Umbilical cord (tissue), 2 donors: ENCODE data around the gene RNF141. TPM values are rescaled to one million over a fixed set of nuclear protein-coding genes. Genes with fewer than 3 reads are reported as not detected.
A peak's percentile ranks its signal among the peaks of the same experiment; 100 is the strongest.

Experiments
- DNase-seq: peaks from one replicate; pipeline ENCODE4 v3.0.0-alpha.2; 2015; ENCODE audit warnings: low spot score
- total RNA-seq: library from RNA; depleted of rRNA; stranded (reverse); fragments of >200 nt; gene quantifications from one replicate; pipeline ENCODE4 v1.2.3, GENCODE V29; 2014; ENCODE audit warnings: low replicate concordance; ENCODE audit not compliant: insufficient read depth

The RNF141 gene
- total RNA-seq, 1 donor from 2014 or later = 32.0 TPM

DNA sequence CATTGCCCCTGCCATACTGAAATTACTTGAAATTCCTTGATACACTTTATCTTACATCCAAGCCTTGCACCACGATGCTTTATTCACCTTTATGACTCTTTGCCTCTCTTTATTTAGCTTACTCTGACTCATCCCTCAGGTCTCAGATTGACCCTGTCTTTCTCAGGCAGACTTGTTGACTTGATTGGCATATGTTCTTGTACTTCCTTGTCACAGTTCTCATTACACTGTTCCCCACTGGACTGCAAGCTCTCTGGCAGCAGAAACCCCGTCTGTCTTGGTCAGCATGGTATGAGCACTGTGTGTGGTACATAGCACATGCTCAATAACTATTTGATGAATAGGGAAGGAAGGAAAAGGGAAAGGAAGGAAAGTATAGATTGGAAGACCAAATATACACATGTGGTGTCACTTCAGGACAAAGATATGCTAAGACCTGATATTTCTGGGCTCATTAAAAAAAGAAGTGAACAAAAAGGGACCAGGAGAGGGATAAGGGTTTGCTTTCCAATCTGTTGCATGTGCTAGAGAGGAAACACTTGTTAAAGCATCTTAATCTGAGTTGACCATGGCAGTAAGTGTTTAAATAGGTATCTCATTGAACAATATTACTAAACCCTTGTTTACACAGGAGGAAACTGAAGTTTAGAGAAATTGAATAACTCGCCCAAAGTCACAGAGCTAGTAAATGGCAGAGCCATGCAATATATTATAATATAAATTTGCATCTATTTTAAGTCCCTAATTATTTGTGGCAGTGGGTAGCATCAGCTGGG, 20.2 kb upstream of the RNF141 start:
- no peak for DNase-seq

DNA sequence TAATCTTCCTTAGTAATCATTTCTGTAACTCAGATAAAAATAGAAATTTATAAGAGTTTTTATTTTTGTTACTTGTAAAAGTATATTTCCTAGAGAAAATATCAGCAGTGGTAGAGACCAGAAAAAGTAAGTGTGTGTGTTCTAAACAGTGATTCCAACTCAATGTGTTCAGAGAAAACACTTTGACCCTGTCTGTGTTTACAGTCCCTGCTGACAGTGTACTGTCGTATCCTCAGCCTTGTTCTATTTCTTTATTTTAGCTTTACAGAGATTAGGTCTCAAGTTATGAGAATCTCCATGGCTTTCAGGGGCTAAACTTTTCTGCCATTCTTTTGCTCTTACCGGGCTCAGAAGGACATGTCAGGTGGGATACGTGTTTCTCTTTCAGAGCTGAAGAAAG, 17.3 kb upstream of the RNF141 start:
- DNase-seq = no peak

DNA sequence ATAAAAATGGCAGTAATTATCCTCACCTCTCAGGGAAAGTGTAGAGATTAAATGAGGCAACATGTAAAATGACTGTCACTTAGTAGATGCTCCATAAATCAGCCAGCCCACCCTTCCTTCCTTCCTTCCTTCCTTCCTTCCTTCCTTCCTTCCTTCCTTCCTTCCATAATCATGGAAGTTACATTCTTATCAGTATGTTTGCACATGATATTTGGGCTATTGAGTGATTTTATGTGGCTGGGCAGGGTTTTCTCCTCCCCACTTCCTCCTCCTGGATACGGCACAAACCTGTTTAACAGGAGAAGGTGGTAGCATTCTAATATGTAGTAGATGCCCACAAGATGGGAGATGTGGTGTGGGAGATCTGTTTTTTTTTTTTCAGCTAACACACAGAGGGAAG, 15.6 kb upstream of the RNF141 start:
- DNase-seq = no peak

DNA sequence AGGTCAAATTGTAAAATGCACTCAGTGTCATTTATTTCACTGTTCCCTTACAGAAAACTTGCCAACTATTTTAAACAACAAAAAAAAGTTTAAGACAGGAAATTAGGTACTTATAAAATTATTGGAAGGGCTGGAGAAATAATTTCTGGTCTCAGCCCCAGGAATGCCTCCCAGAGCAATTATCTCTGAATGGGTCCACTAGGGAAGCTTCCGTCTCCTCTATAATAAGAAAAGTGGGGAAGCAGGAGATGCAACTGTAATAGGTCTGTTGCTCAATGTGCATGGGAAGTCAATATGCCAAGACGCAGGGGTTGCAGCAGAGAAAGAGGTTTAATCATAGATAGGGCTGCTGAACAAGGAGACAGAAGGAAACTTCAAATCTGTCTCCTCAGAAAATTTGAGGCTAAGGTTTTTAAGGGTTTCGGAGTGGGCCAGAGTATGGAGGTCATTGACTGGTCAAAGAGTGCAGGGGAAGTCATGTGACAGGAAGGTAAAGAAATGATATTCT, 10.9 kb upstream of the RNF141 start:
- DNase-seq = no peak

DNA sequence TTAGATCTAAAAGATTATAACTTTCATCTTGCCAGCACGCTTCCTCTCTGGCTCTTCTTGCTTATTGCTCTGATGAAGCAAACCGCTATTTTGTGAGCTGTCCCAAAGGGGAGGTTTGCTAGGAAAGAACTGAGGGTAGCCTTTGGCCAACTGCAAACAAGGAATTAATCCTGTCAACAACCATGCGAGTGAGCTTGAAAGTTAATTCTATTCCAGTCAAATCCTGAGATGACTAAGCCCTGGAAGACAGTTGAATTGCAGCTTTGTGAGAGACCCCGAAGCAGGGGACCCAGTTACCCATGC, 10.3 kb upstream of the RNF141 start:
- DNase-seq = no peak

DNA sequence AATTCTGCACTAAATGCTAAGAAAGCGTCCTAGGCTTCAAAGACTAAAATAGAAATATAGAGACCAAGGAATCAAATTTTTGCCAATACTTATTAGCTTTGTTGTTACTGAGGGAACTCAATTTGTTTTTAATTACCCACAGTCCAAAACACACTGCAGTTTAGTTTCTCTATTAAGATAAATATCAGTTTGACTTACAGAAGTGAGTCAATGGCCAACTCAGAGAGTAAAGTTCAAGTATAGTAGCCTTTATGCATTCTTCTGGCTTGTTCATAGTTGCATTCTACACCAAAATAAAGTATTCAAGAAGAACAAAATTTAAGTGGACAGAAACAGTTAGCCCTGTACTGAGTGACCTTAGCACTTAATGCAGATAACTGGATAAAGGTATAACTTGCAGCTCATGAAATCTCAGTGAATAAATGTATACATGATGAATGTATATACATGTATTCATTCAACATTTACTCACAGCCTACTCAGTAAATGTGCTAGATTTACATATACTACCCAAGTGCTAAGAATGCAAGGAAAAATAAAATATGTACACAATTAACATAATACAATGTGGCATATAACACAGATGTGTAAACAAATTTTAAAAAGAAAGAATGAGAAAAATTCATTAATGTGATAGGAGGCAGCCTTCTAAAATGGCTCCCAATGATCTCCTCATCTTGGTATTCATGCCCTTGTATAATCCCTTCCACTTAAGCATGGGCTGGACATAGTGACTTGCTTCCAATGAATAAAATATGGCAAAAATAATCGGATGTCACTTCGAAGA, 9.7 kb upstream of the RNF141 start:
- no peak for DNase-seq

DNA sequence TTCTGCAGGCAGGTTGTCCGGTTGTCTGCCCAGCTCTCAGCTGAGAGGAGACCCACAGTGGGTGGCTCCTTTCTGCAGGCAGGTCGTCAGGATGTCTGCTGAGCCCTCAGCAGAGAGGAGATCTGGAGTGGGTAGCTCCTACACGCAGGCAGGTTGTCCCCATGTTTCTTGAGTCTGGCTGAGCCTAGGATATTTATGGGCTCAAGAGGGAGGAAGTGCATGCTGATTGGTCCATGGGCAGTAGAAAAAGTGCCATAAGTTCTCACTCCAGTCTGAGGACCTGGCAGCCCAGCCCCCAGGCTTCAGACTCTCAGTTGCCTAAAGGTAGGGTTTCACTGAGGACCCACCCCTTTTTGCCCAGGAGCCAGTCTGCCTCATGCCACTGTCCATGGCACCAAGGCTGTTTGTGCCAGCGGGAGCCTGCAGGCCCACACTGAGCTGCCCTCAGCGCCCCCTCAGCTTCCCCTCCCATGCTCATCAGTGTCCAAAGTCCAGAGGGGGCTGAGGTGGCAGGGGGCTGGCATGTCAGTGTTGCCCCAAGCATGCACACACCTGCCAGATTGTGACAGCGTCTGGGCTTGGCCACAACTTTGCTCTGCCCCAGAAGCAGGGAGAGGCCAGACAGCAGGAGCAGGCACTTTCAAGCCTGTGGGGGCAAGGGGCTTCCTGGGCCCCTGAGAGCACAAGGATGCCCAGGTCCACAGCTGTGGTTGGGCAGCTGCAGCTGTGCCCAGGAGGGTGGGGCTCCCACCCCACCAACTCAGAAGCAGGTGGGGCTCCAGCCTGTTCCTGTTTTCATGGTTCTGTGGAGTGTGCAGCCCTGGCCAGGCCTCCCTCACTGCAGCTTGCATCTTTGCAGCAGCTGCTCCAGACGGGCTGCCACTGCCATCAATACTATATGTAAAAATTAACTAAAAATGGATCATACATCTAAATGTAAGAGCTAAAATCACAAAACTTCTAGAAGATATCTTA, 3.8 kb upstream of the RNF141 start:
- DNase-seq = no peak

DNA sequence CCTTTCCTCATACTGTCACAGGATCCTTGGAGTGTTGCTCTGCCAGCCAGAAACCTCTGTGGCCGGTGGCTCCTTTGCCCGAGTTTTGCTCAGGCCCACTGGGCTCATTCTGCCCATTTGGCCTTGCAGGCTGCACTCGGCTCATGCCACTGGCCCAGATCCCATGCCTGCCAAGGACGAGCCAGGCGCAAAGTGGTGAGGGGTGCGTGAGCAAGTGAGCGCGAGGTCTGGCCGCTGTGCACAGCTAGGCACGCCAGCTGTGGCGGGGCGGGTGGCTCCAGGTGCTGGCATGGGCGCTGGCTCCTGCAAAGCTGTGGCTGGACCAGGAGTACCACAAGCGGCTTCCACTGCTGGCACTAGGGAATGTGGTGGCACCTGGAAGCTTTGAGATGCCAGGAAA, 2.8 kb upstream of the RNF141 start:
- DNase-seq = no peak

DNA sequence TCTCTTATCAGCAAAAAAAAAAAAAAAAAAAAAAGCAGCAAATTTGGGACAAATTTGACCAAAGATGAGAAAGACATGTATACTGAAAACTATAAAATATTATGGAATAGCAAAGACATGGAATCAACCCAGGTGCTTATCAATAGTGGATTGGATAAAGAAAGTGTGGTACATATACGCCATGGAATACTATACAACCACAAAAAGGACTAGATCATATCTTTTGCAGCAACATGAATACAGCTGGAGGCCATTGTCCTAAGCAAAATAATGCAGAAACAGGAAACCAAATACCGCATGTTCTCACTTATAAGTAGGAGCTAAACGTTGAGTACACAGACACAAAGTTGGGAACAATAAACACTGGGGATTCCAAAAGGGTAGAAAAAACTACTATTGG, 1.8 kb upstream of the RNF141 start:
- no peak for DNase-seq

DNA sequence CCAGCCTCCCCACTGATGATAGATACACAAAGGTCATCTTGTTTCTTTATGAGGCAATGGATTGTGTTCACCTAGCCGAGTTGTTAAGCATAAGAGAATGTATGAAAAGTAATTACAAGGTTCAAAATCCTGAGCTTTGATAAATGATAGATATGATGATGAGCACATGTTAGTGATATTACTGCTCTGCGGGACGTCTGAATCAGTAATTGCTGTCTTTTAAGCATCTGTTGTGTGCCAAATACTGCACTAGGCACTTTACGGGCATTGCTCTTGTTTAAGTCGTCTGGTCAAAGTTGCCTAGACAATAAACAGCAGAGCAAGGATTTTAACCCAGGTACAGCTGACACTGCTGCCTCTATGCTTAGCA, 559 bp upstream of the RNF141 start:
- no peak for DNase-seq

DNA sequence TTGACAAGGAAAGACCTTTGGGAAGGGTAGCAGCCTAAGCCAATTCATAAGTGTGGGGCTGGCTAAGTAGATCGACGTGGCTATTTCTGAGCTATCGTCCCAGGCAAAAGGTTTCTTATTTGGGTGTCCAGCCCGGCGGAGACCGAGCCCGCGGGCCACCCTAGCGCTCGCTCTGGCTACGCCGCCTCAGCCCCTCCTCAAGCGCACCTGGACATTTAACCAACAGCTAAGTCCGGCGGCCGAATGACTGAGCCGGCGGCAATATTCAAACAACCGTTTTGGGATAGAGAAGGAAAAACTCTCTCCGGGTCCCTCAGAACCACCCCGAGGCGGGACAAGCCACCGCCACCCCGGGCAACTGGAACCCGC, 457 bp downstream of the RNF141 start:
- no peak for DNase-seq

DNA sequence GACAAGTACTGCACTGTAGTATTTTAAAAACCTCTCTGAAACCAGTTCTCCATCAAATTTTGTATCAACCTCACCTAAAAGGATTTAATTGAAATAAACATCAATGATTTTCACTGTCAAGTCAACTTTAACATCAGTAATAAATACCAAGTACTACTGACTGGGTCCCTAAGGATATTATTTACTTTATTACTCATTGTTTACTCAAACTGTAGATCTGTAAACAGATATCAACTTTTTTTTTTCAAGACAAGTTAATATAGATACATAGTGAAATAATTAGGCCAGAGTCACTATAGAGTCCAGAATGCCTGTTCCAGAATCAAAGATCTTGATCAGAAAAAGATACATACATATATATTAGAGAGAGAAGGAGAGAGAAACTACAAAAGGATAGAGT, 1.6 kb downstream of the RNF141 start:
- no peak for DNase-seq

DNA sequence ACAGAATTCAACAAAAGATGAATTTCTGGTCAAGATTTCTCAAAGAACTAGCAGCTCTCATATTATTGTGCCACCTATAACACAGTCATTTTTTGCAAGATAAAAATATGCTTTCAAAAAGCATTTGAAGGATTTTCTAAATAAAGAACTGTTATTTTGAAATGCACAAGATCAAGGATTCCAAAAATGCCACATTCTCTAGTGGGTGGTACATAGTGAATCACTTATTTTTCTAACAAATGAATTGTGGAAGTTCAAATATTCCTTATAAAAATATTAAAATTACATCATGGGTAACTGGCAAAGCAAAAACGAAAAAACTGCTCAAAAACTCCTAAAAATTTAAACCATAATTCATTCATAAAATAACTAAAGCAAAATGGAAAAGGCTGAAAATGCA, 2.1 kb downstream of the RNF141 start:
- DNase-seq = no peak

DNA sequence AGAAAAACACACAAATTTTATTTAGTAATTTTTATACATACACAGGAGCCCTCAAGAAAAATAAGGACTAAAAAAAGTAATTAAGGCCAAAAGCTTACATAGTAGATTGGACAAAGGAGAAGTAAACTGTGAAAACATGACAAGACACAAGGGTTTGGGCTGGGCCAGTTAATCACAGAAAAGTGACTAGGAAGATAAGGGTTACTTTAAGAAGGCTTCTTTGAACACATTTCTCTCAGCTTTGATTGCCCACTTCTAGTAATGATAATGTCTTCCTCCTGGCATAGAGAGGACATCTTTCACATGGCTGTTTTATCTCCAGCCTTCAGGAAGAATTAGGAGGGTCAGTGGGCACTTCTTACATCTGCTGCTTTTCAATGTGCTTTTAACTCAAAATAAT, 3.4 kb downstream of the RNF141 start:
- no peak for DNase-seq

DNA sequence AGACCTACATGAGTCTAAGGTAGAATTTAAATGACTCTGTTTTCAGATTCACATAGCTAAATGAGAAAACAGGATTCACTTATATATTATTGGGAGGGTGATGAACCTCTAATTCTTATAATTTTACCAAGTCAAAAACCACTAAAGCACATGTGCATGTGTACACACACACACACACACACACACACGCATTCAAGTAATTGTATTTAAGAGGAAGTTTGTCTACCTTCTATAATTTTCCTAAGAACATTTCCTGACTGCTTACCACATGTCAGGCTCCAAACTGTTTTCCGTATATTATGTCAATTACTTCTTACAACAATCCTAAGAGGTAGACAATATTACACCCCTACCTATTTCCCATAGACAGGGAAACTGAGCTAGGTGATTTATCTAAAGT, 6.7 kb downstream of the RNF141 start:
- no peak for DNase-seq

DNA sequence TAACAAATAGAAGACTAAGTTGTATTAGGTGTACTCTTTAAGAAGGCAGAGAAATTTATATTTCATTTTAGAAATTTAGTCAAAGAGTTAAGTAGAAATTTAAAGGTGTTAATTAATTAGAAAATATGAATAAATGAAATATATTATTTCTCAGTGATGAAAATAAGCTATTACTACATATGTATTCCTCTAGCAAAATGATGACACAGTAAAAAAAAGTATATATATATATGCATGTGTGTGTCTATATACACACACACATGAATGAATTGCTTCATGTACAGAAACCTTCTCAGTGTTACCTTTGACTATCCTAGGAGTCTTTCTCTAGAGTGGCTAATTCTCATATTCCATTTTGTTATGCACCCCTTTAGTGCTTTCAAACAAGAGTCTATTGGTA, 7.7 kb downstream of the RNF141 start:
- no peak for DNase-seq

DNA sequence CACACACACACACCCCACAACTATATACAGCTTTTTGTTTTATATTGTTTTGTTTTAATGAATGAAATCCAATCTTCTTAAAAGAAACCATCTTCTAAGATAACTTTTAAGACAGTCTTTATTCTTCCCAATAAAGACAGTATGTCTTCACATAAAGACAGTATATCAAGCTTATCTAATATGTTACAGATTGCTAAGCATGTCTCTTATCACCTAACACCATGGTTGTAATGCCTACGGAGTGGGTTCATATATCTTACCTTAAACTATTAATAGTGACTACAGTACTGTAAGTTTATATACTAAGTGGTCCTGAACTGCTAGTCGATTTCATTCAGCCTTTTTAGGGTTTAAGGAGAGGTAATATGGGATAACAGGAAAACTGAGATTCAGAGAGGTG, 8.5 kb downstream of the RNF141 start:
- no peak for DNase-seq

DNA sequence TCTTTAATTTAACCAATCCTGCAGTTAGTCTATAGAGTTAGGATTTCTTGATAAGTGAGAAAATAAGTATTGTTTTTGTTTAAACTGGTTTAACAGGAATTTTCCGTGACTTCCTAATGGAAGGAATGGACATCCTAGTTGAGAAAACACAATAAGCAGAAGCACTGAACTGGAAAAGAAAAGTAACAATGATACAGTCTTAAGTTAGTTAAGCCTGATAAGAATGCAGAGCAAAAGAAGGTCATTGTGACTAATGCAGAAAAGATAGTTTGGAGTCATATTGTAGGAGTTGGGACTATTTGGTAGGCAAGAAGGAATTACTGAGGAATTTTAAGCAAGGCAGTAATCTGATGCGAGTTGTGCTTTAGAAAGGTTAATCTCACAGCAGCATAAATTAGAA, 11.7 kb downstream of the RNF141 start:
- no peak for DNase-seq

DNA sequence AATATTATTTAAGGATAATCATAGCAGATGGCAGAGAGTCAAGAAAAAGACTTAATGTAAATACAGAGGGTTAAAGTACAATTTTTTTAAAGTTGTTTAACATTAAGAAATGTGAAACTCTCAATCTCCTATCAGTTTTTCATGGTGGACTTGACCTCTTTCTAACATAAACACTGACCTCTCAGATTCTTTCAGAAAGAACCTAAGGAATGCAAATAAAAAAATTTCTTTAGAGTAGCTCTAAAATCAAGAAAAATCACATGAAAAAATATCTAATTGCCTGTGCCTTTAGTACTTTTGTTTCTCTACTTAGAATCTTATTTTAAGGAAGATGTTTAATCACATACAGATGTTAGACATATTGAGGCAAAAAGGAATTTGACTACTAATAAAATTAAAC, 12.9 kb downstream of the RNF141 start:
- peak; percentile 23 for DNase-seq

DNA sequence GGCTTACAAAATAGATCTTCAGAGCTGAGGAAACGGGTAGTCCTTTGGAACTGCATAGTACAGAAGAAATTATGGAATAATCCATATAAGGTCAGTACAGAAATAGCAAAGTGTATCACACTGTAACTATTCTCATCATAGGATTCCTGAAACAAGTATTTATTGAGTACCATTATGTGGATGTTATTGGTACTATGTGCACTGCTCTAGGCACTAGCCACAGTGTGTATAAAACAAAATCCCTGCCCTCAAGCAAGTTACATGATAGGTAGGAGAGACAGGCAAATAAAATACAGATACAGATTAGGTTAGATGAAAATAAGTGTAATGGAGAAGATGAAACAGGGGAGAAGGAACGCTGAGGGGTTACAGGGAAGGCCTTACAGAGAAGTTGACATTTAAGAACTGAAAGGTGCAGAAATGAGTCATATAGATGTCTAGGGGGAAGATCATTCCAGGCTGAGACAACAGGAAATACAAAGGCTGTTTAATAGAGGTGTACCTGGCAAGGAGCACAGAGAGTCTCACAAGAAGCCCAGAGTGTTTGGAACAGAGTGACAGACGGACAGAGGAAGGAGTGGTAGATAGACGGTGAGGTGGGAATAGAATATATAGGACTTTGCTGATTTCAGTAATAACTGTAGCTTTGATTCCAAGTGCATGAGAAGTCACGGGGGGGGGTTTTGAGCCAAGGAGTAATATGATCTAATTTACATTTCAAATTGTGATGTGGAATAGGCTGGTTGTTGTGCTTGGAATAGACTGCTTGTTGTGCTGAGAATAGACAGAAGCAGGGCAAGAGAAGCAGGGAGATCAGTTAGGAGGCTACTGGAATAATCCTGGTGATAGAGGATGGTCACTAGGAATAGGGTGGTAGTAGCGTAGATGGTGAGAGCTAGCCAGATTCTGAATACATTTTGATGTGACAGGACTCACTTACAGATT, 13.7 kb downstream of the RNF141 start:
- no peak for DNase-seq

DNA sequence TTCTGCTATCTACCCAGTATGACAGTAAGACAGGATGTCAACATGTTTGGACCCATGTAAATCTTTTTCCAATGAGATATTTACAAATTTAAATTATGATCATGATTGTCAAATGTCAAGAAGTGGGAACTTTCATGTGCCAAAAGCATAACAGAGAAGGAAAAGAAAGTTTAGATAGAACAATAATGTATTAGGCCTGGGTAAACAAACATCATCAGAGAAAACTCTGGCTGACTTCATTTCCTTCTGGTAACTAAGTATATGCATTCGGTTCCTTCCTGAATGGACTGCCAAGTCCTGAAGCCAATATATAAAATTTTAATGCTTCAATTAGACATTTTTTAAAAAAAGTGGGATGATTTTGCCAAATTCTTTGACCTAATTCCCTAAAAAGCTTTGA, 16.5 kb downstream of the RNF141 start:
- peak; percentile 15 for DNase-seq
